ENCODE data around the gene ITPR1.

DNA sequence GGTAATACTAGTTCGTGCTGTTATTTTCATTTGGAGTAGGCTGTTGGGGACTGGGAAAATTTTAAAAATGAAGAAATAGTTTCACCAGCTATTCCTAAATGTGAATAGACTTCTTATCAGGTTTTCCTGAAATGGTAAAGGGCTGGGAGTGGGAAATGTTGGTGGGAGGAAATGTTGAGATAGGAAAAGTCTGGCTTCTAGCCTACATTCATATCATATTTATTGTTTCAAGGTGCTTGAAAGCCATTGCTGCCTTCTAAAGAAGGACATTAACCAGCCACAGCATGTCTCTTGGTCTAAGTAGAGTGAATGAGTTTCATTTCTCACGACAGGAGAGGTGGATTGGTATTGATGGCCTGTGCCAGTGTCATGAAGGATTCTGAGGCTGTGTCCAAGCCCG is 288.9 kb downstream of the ITPR1 start:
- no peak for TF ChIP-seq EZH2 (IDR thresholded peaks at IDR 0.05; ENCODE audit: low read depth, unreplicated experiment)
- TF ChIP-seq, protein P1, sequence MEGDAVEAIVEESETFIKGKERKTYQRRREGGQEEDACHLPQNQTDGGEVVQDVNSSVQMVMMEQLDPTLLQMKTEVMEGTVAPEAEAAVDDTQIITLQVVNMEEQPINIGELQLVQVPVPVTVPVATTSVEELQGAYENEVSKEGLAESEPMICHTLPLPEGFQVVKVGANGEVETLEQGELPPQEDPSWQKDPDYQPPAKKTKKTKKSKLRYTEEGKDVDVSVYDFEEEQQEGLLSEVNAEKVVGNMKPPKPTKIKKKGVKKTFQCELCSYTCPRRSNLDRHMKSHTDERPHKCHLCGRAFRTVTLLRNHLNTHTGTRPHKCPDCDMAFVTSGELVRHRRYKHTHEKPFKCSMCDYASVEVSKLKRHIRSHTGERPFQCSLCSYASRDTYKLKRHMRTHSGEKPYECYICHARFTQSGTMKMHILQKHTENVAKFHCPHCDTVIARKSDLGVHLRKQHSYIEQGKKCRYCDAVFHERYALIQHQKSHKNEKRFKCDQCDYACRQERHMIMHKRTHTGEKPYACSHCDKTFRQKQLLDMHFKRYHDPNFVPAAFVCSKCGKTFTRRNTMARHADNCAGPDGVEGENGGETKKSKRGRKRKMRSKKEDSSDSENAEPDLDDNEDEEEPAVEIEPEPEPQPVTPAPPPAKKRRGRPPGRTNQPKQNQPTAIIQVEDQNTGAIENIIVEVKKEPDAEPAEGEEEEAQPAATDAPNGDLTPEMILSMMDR (conservative IDR thresholded peaks at IDR 0.05; ENCODE audit: low read depth in 2 of 2) = no peak
- TF ChIP-seq EZH2phosphoT487 (IDR thresholded peaks at IDR 0.05; ENCODE audit: unreplicated experiment) = no peak
- no peak for TF ChIP-seq POLR2AphosphoS5 (IDR thresholded peaks at IDR 0.05; ENCODE audit: low read depth)
- TF ChIP-seq, protein P2, sequence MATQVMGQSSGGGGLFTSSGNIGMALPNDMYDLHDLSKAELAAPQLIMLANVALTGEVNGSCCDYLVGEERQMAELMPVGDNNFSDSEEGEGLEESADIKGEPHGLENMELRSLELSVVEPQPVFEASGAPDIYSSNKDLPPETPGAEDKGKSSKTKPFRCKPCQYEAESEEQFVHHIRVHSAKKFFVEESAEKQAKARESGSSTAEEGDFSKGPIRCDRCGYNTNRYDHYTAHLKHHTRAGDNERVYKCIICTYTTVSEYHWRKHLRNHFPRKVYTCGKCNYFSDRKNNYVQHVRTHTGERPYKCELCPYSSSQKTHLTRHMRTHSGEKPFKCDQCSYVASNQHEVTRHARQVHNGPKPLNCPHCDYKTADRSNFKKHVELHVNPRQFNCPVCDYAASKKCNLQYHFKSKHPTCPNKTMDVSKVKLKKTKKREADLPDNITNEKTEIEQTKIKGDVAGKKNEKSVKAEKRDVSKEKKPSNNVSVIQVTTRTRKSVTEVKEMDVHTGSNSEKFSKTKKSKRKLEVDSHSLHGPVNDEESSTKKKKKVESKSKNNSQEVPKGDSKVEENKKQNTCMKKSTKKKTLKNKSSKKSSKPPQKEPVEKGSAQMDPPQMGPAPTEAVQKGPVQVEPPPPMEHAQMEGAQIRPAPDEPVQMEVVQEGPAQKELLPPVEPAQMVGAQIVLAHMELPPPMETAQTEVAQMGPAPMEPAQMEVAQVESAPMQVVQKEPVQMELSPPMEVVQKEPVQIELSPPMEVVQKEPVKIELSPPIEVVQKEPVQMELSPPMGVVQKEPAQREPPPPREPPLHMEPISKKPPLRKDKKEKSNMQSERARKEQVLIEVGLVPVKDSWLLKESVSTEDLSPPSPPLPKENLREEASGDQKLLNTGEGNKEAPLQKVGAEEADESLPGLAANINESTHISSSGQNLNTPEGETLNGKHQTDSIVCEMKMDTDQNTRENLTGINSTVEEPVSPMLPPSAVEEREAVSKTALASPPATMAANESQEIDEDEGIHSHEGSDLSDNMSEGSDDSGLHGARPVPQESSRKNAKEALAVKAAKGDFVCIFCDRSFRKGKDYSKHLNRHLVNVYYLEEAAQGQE (IDR thresholded peaks at IDR 0.05; ENCODE audit: unreplicated experiment) = no peak
- no peak for TF ChIP-seq ZNF331 (CRISPR knock-in tag; IDR thresholded peaks at IDR 0.05; ENCODE audit: low read depth)
- TF ChIP-seq JUNB (IDR thresholded peaks at IDR 0.05; ENCODE audit: unreplicated experiment) = no peak
- TF ChIP-seq, protein P3, sequence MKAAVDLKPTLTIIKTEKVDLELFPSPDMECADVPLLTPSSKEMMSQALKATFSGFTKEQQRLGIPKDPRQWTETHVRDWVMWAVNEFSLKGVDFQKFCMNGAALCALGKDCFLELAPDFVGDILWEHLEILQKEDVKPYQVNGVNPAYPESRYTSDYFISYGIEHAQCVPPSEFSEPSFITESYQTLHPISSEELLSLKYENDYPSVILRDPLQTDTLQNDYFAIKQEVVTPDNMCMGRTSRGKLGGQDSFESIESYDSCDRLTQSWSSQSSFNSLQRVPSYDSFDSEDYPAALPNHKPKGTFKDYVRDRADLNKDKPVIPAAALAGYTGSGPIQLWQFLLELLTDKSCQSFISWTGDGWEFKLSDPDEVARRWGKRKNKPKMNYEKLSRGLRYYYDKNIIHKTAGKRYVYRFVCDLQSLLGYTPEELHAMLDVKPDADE (IDR thresholded peaks at IDR 0.05) = no peak
- no peak for TF ChIP-seq NANOG (IDR thresholded peaks at IDR 0.05; ENCODE audit: borderline replicate concordance)
- TF ChIP-seq CREB1 (CRISPR knock-in tag; IDR thresholded peaks at IDR 0.05; ENCODE audit: low read depth) = no peak
- no peak for TF ChIP-seq STAT1 (IDR thresholded peaks at IDR 0.05; ENCODE audit: unreplicated experiment)
- TF ChIP-seq, protein P4, sequence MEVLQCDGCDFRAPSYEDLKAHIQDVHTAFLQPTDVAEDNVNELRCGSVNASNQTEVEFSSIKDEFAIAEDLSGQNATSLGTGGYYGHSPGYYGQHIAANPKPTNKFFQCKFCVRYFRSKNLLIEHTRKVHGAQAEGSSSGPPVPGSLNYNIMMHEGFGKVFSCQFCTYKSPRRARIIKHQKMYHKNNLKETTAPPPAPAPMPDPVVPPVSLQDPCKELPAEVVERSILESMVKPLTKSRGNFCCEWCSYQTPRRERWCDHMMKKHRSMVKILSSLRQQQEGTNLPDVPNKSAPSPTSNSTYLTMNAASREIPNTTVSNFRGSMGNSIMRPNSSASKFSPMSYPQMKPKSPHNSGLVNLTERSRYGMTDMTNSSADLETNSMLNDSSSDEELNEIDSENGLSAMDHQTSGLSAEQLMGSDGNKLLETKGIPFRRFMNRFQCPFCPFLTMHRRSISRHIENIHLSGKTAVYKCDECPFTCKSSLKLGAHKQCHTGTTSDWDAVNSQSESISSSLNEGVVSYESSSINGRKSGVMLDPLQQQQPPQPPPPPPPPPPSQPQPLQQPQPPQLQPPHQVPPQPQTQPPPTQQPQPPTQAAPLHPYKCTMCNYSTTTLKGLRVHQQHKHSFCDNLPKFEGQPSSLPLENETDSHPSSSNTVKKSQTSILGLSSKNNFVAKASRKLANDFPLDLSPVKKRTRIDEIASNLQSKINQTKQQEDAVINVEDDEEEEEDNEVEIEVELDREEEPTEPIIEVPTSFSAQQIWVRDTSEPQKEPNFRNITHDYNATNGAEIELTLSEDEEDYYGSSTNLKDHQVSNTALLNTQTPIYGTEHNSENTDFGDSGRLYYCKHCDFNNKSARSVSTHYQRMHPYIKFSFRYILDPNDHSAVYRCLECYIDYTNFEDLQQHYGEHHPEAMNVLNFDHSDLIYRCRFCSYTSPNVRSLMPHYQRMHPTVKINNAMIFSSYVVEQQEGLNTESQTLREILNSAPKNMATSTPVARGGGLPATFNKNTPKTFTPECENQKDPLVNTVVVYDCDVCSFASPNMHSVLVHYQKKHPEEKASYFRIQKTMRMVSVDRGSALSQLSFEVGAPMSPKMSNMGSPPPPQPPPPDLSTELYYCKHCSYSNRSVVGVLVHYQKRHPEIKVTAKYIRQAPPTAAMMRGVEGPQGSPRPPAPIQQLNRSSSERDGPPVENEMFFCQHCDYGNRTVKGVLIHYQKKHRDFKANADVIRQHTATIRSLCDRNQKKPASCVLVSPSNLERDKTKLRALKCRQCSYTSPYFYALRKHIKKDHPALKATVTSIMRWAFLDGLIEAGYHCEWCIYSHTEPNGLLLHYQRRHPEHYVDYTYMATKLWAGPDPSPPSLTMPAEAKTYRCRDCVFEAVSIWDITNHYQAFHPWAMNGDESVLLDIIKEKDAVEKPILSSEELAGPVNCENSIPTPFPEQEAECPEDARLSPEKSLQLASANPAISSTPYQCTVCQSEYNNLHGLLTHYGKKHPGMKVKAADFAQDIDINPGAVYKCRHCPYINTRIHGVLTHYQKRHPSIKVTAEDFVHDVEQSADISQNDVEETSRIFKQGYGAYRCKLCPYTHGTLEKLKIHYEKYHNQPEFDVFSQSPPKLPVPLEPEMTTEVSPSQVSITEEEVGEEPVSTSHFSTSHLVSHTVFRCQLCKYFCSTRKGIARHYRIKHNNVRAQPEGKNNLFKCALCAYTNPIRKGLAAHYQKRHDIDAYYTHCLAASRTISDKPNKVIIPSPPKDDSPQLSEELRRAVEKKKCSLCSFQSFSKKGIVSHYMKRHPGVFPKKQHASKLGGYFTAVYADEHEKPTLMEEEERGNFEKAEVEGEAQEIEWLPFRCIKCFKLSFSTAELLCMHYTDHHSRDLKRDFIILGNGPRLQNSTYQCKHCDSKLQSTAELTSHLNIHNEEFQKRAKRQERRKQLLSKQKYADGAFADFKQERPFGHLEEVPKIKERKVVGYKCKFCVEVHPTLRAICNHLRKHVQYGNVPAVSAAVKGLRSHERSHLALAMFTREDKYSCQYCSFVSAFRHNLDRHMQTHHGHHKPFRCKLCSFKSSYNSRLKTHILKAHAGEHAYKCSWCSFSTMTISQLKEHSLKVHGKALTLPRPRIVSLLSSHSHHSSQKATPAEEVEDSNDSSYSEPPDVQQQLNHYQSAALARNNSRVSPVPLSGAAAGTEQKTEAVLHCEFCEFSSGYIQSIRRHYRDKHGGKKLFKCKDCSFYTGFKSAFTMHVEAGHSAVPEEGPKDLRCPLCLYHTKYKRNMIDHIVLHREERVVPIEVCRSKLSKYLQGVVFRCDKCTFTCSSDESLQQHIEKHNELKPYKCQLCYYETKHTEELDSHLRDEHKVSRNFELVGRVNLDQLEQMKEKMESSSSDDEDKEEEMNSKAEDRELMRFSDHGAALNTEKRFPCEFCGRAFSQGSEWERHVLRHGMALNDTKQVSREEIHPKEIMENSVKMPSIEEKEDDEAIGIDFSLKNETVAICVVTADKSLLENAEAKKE (CRISPR knock-in tag; IDR thresholded peaks at IDR 0.05) = no peak

Data from GM23338 (cell line).